Muscle layer of duodenum (tissue), 2 donors: Measurements from ENCODE around the gene GADL1.

Source experiments
- H3K27ac ChIP-seq: one replicate; pipeline ENCODE4 v1.7.0; 2013; ENCODE audit warnings: mild to moderate bottlenecking, low read length
- H3K27me3 ChIP-seq: one replicate; pipeline ENCODE4 v1.7.0; 2013; ENCODE audit warnings: low read depth, mild to moderate bottlenecking, control low read depth, low read length
- H3K36me3 ChIP-seq, 2 donors: one replicate each; pipeline ENCODE4 v1.7.0; 2013; ENCODE audit warnings: low read length in 2 of 2, control low read depth in 1 of 2, mild to moderate bottlenecking in 1 of 2; ENCODE audit not compliant: insufficient read depth in 2 of 2, control insufficient read depth in 1 of 2
- H3K4me1 ChIP-seq, 2 donors: one replicate each; pipeline ENCODE4 v1.7.0; 2013; ENCODE audit warnings: low read length in 2 of 2, mild to moderate bottlenecking in 2 of 2, control low read depth in 1 of 2, moderate library complexity in 1 of 2; ENCODE audit not compliant: insufficient read depth in 2 of 2, control insufficient read depth in 1 of 2
- H3K4me3 ChIP-seq, 2 donors: one replicate each; pipeline ENCODE4 v1.7.0; 2013; ENCODE audit warnings: low read length in 2 of 2, low read depth in 1 of 2, mild to moderate bottlenecking in 1 of 2
- H3K9me3 ChIP-seq, 2 donors: one replicate each; pipeline ENCODE4 v1.7.0; 2013; ENCODE audit warnings: low read length in 2 of 2, control low read depth in 1 of 2, mild to moderate bottlenecking in 1 of 2; ENCODE audit not compliant: control insufficient read depth in 1 of 2
- donor health status: healthy.

The GADL1 gene

GRCh38 chr3:30915782-30916181, 21.3 kb upstream of the GADL1 start:
- H3K27me3 ChIP-seq, result no peaks in the 10 kb centered on the region
- no peak overlapping the region for H3K4me3 ChIP-seq
- H3K4me1 ChIP-seq, result no peaks in the 10 kb centered on the region
- no peak overlapping the region for H3K27ac ChIP-seq
- H3K36me3 ChIP-seq, result no peaks in the 10 kb centered on the region
- H3K9me3 ChIP-seq, result peaks cover 0 to 3% of the 10 kb centered on the region in 2 donors

- no peaks in the 10 kb centered on the region for H3K4me1 ChIP-seq
- H3K27ac ChIP-seq, result no peak overlapping the region
- no peaks in the 10 kb centered on the region for H3K36me3 ChIP-seq
- no peaks in the 10 kb centered on the region for H3K9me3 ChIP-seq
- H3K27me3 ChIP-seq, result no peaks in the 10 kb centered on the region
- H3K4me3 ChIP-seq, result no peak overlapping the region
Observed at GRCh38 chr3:30914696-30915095, 20.2 kb upstream of the GADL1 start.

- Histone ChIP-seq H3K27me3 (no peaks in the 10 kb centered on the region), H3K9me3 (no peaks in the 10 kb centered on the region), H3K4me3 (no peak overlapping the region), H3K36me3 (no peaks in the 10 kb centered on the region), H3K4me1 (no peaks in the 10 kb centered on the region), H3K27ac (no peak overlapping the region)
Observed at GRCh38 chr3:30913176-30913575, 18.7 kb upstream of the GADL1 start.

- H3K27me3 ChIP-seq, result no peaks in the 10 kb centered on the region
- H3K27ac ChIP-seq, result no peak overlapping the region
- H3K4me1 ChIP-seq, result no peaks in the 10 kb centered on the region
- no peaks in the 10 kb centered on the region for H3K9me3 ChIP-seq
- H3K36me3 ChIP-seq, result no peaks in the 10 kb centered on the region
- no peak overlapping the region for H3K4me3 ChIP-seq
Observed at GRCh38 chr3:30912301-30912700, 17.8 kb upstream of the GADL1 start.

- no peaks in the 10 kb centered on the region for H3K27me3 ChIP-seq
- H3K9me3 ChIP-seq, result no peaks in the 10 kb centered on the region
- H3K27ac ChIP-seq, result no peak overlapping the region
- H3K4me3 ChIP-seq, result no peak overlapping the region
- no peaks in the 10 kb centered on the region for H3K36me3 ChIP-seq
- H3K4me1 ChIP-seq, result no peaks in the 10 kb centered on the region
Observed at GRCh38 chr3:30908456-30909037, 14.1 kb upstream of the GADL1 start.

- Histone ChIP-seq H3K9me3 (no peaks in the 10 kb centered on the region), H3K36me3 (no peaks in the 10 kb centered on the region), H3K4me3 (no peak overlapping the region), H3K4me1 (no peaks in the 10 kb centered on the region), H3K27me3 (no peaks in the 10 kb centered on the region), H3K27ac (no peak overlapping the region)
Observed at GRCh38 chr3:30904996-30905395, 10.5 kb upstream of the GADL1 start.

- no peaks in the 10 kb centered on the region for H3K9me3 ChIP-seq
- H3K4me1 ChIP-seq, result peaks cover 0 to 4% of the 10 kb centered on the region in 2 donors
- no peak overlapping the region for H3K27ac ChIP-seq
- no peak overlapping the region for H3K4me3 ChIP-seq
- peaks cover 6% of the 10 kb centered on the region for H3K27me3 ChIP-seq
- H3K36me3 ChIP-seq, result no peaks in the 10 kb centered on the region
Observed at GRCh38 chr3:30895329-30895728, 868 bp upstream of the GADL1 start.

GRCh38 chr3:30893678-30894325, 659 bp downstream of the GADL1 start:
- Histone ChIP-seq H3K4me3 (peak overlapping the region; percentile 61 to 82), H3K4me1 (peaks cover 0 to 4% of the 10 kb centered on the region in 2 donors), H3K27me3 (peaks cover 6% of the 10 kb centered on the region), H3K9me3 (no peaks in the 10 kb centered on the region), H3K27ac (no peak overlapping the region), H3K36me3 (no peaks in the 10 kb centered on the region)

- H3K27me3 ChIP-seq, result peaks cover 6% of the 10 kb centered on the region
Observed at GRCh38 chr3:30890907-30891306, 3.6 kb downstream of the GADL1 start.

GRCh38 chr3:30886888-30887287, 7.6 kb downstream of the GADL1 start:
- Histone ChIP-seq H3K27ac (no peak overlapping the region), H3K4me1 (no peaks in the 10 kb centered on the region), H3K4me3 (no peak overlapping the region), H3K36me3 (no peaks in the 10 kb centered on the region), H3K9me3 (no peaks in the 10 kb centered on the region), H3K27me3 (no peaks in the 10 kb centered on the region)

More at GRCh38 chr3:30890907-30891306, 3.6 kb downstream of the GADL1 start:
- Histone ChIP-seq H3K4me3 (no peak overlapping the region), H3K27ac (no peak overlapping the region), H3K4me1 (peaks cover 0 to 4% of the 10 kb centered on the region in 2 donors), H3K36me3 (no peaks in the 10 kb centered on the region), H3K9me3 (no peaks in the 10 kb centered on the region)

- Histone ChIP-seq H3K27me3 (no peaks in the 10 kb centered on the region), H3K27ac (no peak overlapping the region), H3K4me1 (no peaks in the 10 kb centered on the region), H3K9me3 (no peaks in the 10 kb centered on the region), H3K4me3 (no peak overlapping the region), H3K36me3 (no peaks in the 10 kb centered on the region)
Observed at GRCh38 chr3:30878862-30879261, 15.6 kb downstream of the GADL1 start.

GRCh38 chr3:30875505-30875904, 19.0 kb downstream of the GADL1 start:
- Histone ChIP-seq H3K27ac (no peak overlapping the region), H3K27me3 (no peaks in the 10 kb centered on the region), H3K9me3 (no peaks in the 10 kb centered on the region), H3K4me1 (no peaks in the 10 kb centered on the region), H3K36me3 (no peaks in the 10 kb centered on the region), H3K4me3 (no peak overlapping the region)
